ENCODE results near the gene P2RY1. TPM values are rescaled to one million over a fixed set of nuclear protein-coding genes. Genes with fewer than 3 reads are reported as not detected.

The P2RY1 gene
- total RNA-seq, 1 experiment from 2014 or later = 1.2 TPM

GRCh38 chr3:152834191-152834775 is 648 bp upstream of the P2RY1 start:
- ChIA-PET POLR2A (ENCODE audit: unreplicated experiment) (interaction anchor here (0.5 to 0.8 kb wide), 4 partner anchors 31 to 334 kb away, joined by 4 to 11 read pairs (median 6); no protein-coding TSS in a partner anchor), CTCF (interaction anchor here (0.7 kb wide), 1 partner anchor 314 kb away, joined by 4 read pairs; no protein-coding TSS in a partner anchor)
- H3K4me3 ChIP-seq = peak overlapping the region; percentile 94
- H3F3A ChIP-seq (ENCODE audit: insufficient read depth, low read depth) = peaks cover 11% of the 10 kb centered on the region; the same call in 1 of the 2 replicates
- intact Hi-C loops (cut with micrococcal nuclease; ENCODE audit: unreplicated experiment) = loop anchor here (2.0 to 10.0 kb wide), 2 partner anchors 135 to 191 kb away; no protein-coding TSS in a partner anchor
- peak overlapping the region; percentile 89 for H3K4me2 ChIP-seq
- no peaks in the 10 kb centered on the region for H3K79me2 ChIP-seq (ENCODE audit: low read depth)
- H3K4me1 ChIP-seq (replicated peaks; ENCODE audit: insufficient read depth) = peaks cover 9% of the 10 kb centered on the region
- H3K9me2 ChIP-seq (ENCODE audit: insufficient read depth) = no peaks in the 10 kb centered on the region
- H3K27me3 ChIP-seq (ENCODE audit: insufficient read depth, low read depth) = no peaks in the 10 kb centered on the region
- H4K20me1 ChIP-seq (ENCODE audit: insufficient read depth) = no peaks in the 10 kb centered on the region
- H2AFZ ChIP-seq = peak overlapping the region; percentile 100
- no peaks in the 10 kb centered on the region for H3K36me3 ChIP-seq (ENCODE audit: low read depth)
- no TSS peak for BruUV-seq (replicated peaks)
- no peak for TF ChIP-seq EZH2 (IDR thresholded peaks at IDR 0.05; ENCODE audit: low read depth)
- TF ChIP-seq, protein P1, sequence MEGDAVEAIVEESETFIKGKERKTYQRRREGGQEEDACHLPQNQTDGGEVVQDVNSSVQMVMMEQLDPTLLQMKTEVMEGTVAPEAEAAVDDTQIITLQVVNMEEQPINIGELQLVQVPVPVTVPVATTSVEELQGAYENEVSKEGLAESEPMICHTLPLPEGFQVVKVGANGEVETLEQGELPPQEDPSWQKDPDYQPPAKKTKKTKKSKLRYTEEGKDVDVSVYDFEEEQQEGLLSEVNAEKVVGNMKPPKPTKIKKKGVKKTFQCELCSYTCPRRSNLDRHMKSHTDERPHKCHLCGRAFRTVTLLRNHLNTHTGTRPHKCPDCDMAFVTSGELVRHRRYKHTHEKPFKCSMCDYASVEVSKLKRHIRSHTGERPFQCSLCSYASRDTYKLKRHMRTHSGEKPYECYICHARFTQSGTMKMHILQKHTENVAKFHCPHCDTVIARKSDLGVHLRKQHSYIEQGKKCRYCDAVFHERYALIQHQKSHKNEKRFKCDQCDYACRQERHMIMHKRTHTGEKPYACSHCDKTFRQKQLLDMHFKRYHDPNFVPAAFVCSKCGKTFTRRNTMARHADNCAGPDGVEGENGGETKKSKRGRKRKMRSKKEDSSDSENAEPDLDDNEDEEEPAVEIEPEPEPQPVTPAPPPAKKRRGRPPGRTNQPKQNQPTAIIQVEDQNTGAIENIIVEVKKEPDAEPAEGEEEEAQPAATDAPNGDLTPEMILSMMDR (conservative IDR thresholded peaks at IDR 0.05) = no peak
- no peaks in the 10 kb centered on the region for H3K9me3 ChIP-seq (ENCODE audit: insufficient read depth, low read depth)
- DNase-seq = no peak
- peak overlapping the region; percentile 16; the same call in 1 of the 2 replicates for H3K27ac ChIP-seq

DNA sequence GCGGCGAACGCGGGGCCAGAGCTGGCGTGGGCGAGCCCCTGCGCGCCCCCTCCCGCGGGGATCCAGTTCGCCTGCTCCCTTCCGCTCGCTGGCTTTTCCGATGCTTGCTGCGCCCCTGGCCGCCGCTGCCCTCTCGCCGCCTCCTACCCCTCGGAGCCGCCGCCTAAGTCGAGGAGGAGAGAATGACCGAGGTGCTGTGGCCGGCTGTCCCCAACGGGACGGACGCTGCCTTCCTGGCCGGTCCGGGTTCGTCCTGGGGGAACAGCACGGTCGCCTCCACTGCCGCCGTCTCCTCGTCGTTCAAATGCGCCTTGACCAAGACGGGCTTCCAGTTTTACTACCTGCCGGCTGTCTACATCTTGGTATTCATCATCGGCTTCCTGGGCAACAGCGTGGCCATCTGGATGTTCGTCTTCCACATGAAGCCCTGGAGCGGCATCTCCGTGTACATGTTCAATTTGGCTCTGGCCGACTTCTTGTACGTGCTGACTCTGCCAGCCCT is 721 bp downstream of the P2RY1 start:
- intact Hi-C loops (cut with micrococcal nuclease; ENCODE audit: unreplicated experiment) = loop anchor here (2.0 to 10.0 kb wide), 2 partner anchors 133 to 189 kb away; no protein-coding TSS in a partner anchor
- H3K4me2 ChIP-seq = peak overlapping the region; percentile 89
- H3K9me2 ChIP-seq (ENCODE audit: insufficient read depth) = no peaks in the 10 kb centered on the region
- no peaks in the 10 kb centered on the region for H4K20me1 ChIP-seq (ENCODE audit: insufficient read depth)
- H3K36me3 ChIP-seq (ENCODE audit: low read depth) = no peaks in the 10 kb centered on the region
- peak overlapping the region; percentile 94 for H3K4me3 ChIP-seq
- CTCF ChIA-PET = no interaction called here
- no peaks in the 10 kb centered on the region for H3K79me2 ChIP-seq (ENCODE audit: low read depth)
- POLR2A ChIA-PET (ENCODE audit: unreplicated experiment) = no interaction called here
- peak in 1 of 2 experiments; percentile 30 for DNase-seq
- no TSS peak for BruUV-seq (replicated peaks)
- H3K27me3 ChIP-seq (ENCODE audit: insufficient read depth, low read depth) = no peaks in the 10 kb centered on the region
- H2AFZ ChIP-seq = peak overlapping the region; percentile 100
- peaks cover 9% of the 10 kb centered on the region for H3K4me1 ChIP-seq (replicated peaks; ENCODE audit: insufficient read depth)
- TF ChIP-seq, protein P1 (conservative IDR thresholded peaks at IDR 0.05) = no peak
- no peak for TF ChIP-seq EZH2 (IDR thresholded peaks at IDR 0.05; ENCODE audit: low read depth)
- H3K9me3 ChIP-seq (ENCODE audit: insufficient read depth, low read depth) = no peaks in the 10 kb centered on the region
- H3F3A ChIP-seq (ENCODE audit: insufficient read depth, low read depth) = peaks cover 11% of the 10 kb centered on the region; the same call in 1 of the 2 replicates
- H3K27ac ChIP-seq = no peak overlapping the region

GRCh38 chr3:152836269-152836668 is 1.3 kb downstream of the P2RY1 start:
- Histone ChIP-seq H2AFZ (peak overlapping the region; percentile 100; the same call in 1 of the 2 replicates), H3K36me3 (ENCODE audit: low read depth) (no peaks in the 10 kb centered on the region), H3K79me2 (ENCODE audit: low read depth) (no peaks in the 10 kb centered on the region), H3K9me3 (ENCODE audit: insufficient read depth, low read depth) (no peaks in the 10 kb centered on the region), H3K27ac (no peak overlapping the region), H3K4me3 (peak overlapping the region; percentile 94; the same call in 1 of the 2 replicates), H3K9me2 (ENCODE audit: insufficient read depth) (no peaks in the 10 kb centered on the region), H3K4me1 (replicated peaks; ENCODE audit: insufficient read depth) (peaks cover 9% of the 10 kb centered on the region), H3K27me3 (ENCODE audit: insufficient read depth, low read depth) (no peaks in the 10 kb centered on the region), H4K20me1 (ENCODE audit: insufficient read depth) (no peaks in the 10 kb centered on the region), H3F3A (ENCODE audit: insufficient read depth, low read depth) (peaks cover 11% of the 10 kb centered on the region; the same call in 1 of the 2 replicates), H3K4me2 (peak overlapping the region; percentile 89)
- no TSS peak for BruUV-seq (replicated peaks)
- ChIA-PET POLR2A (ENCODE audit: unreplicated experiment) (no interaction called here), CTCF (no interaction called here)
- TF ChIP-seq, protein P1 (conservative IDR thresholded peaks at IDR 0.05) = no peak
- TF ChIP-seq EZH2 (IDR thresholded peaks at IDR 0.05; ENCODE audit: low read depth) = no peak
- intact Hi-C loops (cut with micrococcal nuclease; ENCODE audit: unreplicated experiment) = loop anchor here (10.0 kb wide), 1 partner anchor 189 kb away; no protein-coding TSS in a partner anchor
- DNase-seq = no peak

Measured in PC-9 (cell line).